Stimulated activated CD4-positive, alpha-beta T cell treated with anti-CD3 and anti-CD28 coated beads, TNF-alpha, amount 100 ng/mL, for 24 hours (primary cell): Measurements from ENCODE around the gene SIRPG.
"Not testable (repeated sequence)": the region's sequence is repeated elsewhere in the genome, so short reads cannot be mapped to it uniquely, and the experiment has no call there.

Source experiments
- DNase-seq, 3 experiments: peaks; one replicate each; pipeline ENCODE4 v3.0.0-alpha.2; 2020; ENCODE audit warnings: low read depth in 3 of 3

The SIRPG gene

GRCh38 chr20:1657556-1658334, at the start of gene SIRPG:
TSS of gene SIRPG (minus strand) at chr20:1657779. CDS start at chr20:1657714, 65 bp downstream.
- no peak for DNase-seq

- DNase-seq = not testable (repeated sequence)
Observed at GRCh38 chr20:1706887-1707286, 49.3 kb upstream of the SIRPG start.

DNA sequence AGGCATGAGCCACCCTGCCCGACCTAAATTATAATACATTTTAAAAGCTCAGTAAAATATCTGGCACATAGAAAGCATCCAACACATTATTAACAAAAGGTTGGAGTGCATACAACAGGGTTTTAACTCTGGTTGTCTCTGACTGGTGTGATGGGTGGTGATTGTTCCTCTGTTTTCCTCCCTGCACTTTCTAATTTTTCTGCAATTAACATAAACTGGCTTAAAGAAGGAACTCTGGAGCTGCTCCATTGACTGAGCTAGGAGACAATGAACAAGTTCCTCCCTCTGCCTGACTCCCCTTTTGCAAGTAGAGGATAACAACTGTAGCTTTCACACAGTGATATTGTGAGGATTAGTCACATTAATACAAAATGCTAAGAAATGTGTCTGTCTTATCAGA, 48.5 kb upstream of the SIRPG start:
- DNase-seq = no peak

GRCh38 chr20:1702855-1703254, 45.3 kb upstream of the SIRPG start:
- DNase-seq = no peak

GRCh38 chr20:1702328-1702727, 44.7 kb upstream of the SIRPG start:
- no peak for DNase-seq

DNA sequence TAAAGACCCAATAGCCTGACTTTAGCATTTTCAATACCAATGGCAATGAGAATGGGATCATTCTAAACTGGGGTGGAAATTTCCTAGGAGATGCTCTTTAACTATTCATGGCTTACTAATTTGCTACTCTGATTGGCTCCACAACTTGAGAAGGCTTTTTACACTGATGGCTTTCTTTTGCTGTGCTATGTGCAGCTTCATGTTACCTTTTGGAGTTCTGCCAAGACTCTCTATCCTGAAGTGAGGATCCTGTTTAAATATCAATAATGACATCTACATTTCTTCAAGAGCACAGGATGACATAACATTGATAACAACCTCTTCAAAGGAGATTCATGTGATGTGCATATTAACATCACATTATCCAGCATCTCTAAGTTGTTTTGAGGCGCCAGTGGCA, 43.4 kb upstream of the SIRPG start:
- no peak for DNase-seq

DNA sequence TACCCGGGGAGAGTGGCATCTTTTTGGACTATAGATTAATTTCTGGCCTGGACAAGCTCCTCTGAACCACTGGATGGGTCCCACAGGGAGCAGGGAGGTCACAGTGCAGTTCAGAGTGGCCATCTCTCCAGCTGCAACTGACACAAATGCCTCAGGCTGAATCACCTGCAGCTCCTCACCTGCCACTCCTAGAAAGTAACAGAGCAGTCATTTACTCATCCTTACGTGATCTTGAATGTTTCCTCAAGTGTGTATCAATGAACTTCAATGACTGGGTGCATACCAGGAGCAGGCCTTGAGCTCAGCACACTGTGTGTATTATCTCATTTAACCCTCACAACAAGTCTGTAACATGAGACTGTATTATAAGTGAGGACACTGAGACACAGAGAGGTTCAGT, 40.0 kb upstream of the SIRPG start:
- DNase-seq = no peak

- DNase-seq = no peak
Observed at GRCh38 chr20:1696521-1697209, 39.1 kb upstream of the SIRPG start.

DNA sequence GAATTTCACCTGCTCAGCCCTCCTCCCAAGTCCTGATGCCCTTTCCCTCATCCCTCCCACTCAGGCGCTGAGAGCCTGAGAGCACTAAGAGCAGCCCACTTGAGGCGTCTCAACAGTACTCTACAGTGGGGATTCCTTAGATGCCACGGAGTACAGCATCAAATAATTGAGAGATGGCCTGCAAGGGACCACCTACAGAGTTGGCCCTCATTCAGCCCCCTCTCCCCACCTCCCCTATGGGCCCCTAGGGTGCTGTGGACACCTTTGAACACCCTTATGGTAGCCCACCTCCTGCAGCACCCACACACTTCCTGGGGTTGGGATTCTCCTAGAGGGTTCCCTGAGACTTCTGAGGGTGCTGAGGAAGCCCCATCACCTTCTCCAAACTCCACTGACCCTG, 37.1 kb upstream of the SIRPG start:
- DNase-seq = no peak

- no peak for DNase-seq
Observed at GRCh38 chr20:1693427-1693826, 35.8 kb upstream of the SIRPG start.

GRCh38 chr20:1689721-1690120, 32.1 kb upstream of the SIRPG start:
- no peak for DNase-seq

- DNase-seq = no peak
Observed at GRCh38 chr20:1688886-1689538, 31.4 kb upstream of the SIRPG start.

GRCh38 chr20:1687053-1687452, 29.5 kb upstream of the SIRPG start:
- DNase-seq = no peak

GRCh38 chr20:1686151-1686748, 28.7 kb upstream of the SIRPG start:
- DNase-seq = no peak

DNA sequence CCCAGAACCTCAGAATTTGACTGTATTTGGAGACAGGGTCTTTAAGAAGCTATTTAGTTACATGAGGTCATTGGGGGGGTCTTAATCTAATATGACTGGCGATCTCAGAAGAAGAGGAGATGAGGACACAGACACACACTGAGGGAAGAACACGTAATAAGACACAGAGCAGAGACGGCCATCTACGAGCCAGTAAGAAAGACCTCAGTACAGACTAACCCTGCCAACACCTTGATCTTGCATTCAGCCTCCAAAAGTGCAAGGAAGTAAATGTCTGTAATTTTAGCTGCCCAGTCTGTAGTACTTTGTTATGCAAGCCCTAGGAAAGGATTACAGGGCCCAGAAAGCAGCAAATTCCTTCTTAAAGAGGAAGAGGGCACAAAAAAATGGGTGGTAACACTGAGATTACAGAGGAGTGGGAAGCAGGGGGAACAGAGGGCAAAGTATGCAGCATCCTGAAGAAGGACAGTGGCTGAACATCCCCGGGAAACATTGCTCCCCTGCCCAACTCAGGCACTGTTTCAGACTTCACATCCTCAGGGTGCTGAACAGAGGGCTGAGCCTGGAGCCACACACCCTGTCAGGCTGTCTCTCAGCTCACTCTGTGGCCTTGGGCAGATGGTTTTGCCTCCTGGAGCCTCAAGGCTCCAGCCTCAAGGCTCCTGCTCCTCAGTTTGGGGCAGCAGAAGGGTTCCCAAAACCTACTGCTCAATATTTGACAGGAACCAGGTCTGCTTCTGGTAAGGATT, 27.9 kb upstream of the SIRPG start:
- no peak for DNase-seq

- no peak for DNase-seq
Observed at GRCh38 chr20:1684872-1685271, 27.3 kb upstream of the SIRPG start.

DNA sequence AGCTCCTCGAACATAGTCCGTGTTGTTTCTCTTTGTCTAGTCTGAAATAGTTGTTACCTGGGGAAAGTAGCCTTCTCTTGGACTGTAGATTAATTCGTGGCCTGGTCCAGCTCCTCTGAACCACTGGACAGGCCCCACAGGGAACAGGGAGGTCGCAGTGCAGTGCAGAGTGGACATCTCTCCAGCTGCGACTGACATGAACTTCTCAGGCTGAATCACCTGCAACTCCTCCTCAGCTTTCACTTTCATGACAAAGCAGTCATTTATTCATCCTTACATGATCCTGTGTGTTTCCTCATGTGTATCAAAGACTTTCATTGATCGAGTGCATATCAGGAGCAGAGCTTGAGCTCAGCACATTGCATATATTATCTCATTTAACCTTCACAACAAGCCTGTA, 19.1 kb upstream of the SIRPG start:
- DNase-seq = no peak

GRCh38 chr20:1674990-1675780, 17.6 kb upstream of the SIRPG start:
- no peak for DNase-seq

GRCh38 chr20:1674361-1674760, 16.8 kb upstream of the SIRPG start:
- DNase-seq = no peak

DNA sequence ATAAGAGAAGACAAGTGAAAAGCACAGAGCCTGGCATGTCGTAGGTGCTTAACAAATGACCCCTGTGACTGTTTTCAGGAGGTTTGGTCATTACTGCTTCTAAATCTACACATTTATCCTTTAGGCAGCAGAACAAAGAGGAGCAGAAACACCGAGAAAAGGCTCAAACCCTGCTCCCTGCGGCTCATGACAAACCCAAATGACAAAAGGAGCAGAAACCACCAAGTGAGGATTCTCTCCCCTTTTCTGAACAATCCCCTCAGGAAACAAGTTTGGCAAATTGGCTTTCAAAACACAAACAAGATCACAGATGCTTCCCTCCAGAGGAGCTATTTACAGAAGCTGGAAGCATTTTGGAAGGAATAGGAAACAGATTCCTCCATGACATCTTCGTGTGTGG, 15.8 kb upstream of the SIRPG start:
- no peak for DNase-seq

- DNase-seq = no peak
Observed at GRCh38 chr20:1672728-1673127, 15.1 kb upstream of the SIRPG start.
